ENCODE results near the gene PVALEF. TPM values are rescaled to one million over a fixed set of nuclear protein-coding genes. Genes with fewer than 3 reads are reported as not detected.
"Not testable (repeated sequence)": the region's sequence is repeated elsewhere in the genome, so short reads cannot be mapped to it uniquely, and the experiment has no call there.

Gene PVALEF
- total RNA-seq, 1 donor: not detected

GRCh38 chr17:81143717-81144422 is 21.4 kb upstream of the PVALEF start:
- no peak for DNase-seq (ENCODE audit: low read depth)
- H3K4me3 ChIP-seq (ENCODE audit: low read depth, low read length): no peak overlapping the region
- TF ChIP-seq CTCF (IDR thresholded peaks at IDR 0.05; ENCODE audit: insufficient read depth, low read depth, low read length): no peak

GRCh38 chr17:81144423-81144781 is 20.9 kb upstream of the PVALEF start:
- TF ChIP-seq CTCF (IDR thresholded peaks at IDR 0.05; ENCODE audit: insufficient read depth, low read depth, low read length): no peak
- DNase-seq (ENCODE audit: low read depth): no peak
- no peak overlapping the region for H3K4me3 ChIP-seq (ENCODE audit: low read depth, low read length)

GRCh38 chr17:81146208-81146607 is 19.1 kb upstream of the PVALEF start:
- DNase-seq (ENCODE audit: low read depth); H3K4me3 ChIP-seq (ENCODE audit: low read depth, low read length): not testable (repeated sequence)

- no peak for DNase-seq (ENCODE audit: low read depth)
- no peak overlapping the region for H3K4me3 ChIP-seq (ENCODE audit: low read depth, low read length)
- TF ChIP-seq CTCF (IDR thresholded peaks at IDR 0.05; ENCODE audit: insufficient read depth, low read depth, low read length): no peak
Observed at GRCh38 chr17:81147701-81148100, 17.6 kb upstream of the PVALEF start.

GRCh38 chr17:81148571-81148970 is 16.7 kb upstream of the PVALEF start:
- DNase-seq (ENCODE audit: low read depth): no peak
- no peak overlapping the region for H3K4me3 ChIP-seq (ENCODE audit: low read depth, low read length)
- no peak for TF ChIP-seq CTCF (IDR thresholded peaks at IDR 0.05; ENCODE audit: insufficient read depth, low read depth, low read length)

- no peak overlapping the region for H3K4me3 ChIP-seq (ENCODE audit: low read depth, low read length)
- DNase-seq (ENCODE audit: low read depth): no peak
- TF ChIP-seq CTCF (IDR thresholded peaks at IDR 0.05; ENCODE audit: insufficient read depth, low read depth, low read length): no peak
Observed at GRCh38 chr17:81148986-81149533, 16.2 kb upstream of the PVALEF start.

- H3K4me3 ChIP-seq (ENCODE audit: low read depth, low read length): no peak overlapping the region
- no peak for DNase-seq (ENCODE audit: low read depth)
- TF ChIP-seq CTCF (IDR thresholded peaks at IDR 0.05; ENCODE audit: insufficient read depth, low read depth, low read length): no peak
Observed at GRCh38 chr17:81150377-81151077, 14.8 kb upstream of the PVALEF start.
